ENCODE results near the gene ATP9B. TPM values are rescaled to one million over a fixed set of nuclear protein-coding genes. Genes with fewer than 3 reads are reported as not detected.

Gene ATP9B
- polyA plus RNA-seq, 3 donors: 7.2 to 20.3 (median 14.0) TPM

DNA sequence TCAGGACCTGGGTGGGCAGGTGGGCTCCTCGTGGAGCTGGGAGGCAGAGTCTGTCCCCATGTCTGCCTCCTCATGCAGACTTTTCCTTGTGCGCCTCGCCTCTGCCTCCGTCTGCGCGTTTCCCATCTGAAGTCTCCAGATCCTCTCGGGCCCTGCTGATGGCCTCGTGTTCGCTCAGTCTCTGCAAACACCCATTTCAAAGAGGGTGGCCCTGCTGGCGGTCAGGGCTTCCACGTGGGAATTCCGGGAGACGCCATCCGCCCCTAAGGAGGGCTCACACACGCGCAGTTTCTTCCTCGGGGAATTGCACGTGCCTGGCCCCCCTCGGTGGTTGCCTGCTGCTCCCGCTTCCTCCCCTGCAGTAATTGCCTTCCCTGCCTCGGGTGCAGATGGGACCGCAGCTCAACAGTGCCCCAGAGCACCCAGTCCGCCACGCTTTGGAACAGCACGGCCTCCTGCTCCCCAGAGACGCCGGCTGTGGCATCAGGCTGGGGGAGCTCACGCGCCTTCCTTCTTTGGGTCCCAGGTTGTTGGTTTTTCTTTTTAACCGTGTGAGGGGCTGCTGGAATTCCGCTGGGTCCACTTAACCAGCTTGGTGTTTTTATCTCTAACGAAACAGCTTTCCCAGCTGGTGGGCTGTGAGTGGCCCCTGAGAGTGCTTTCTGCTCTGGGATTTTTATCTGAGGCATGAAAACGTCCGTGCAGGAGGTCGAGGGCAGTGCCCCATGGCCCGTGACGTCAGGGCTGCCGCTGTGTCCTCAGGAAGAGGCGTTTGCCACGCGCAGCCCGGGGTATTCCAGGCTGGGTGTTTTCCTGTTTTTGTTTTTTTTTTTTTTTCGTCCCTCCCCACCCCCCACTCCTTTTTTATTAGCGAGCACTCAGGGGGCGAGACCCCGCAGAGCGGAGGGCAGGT lies 342.7 kb downstream of the ATP9B start:
- whole genome bisulfite sequencing (ENCODE audit: insufficient coverage): 93% methylated on average over 32 of the region's 47 CpGs
- H3K36me3 ChIP-seq (replicated peaks in 1 of 2; ENCODE audit: control insufficient read depth in 1 of 2, insufficient read depth in 2 of 2, low read length in 2 of 2): peaks cover 34 to 48% of the 10 kb centered on the region in 2 donors
- peaks cover 0 to 5% of the 10 kb centered on the region in 2 donors for H3K9me3 ChIP-seq (replicated peaks in 1 of 2; ENCODE audit: control insufficient read depth in 1 of 2, insufficient read depth in 1 of 2, low read length in 2 of 2)
- no peak overlapping the region for H3K4me2 ChIP-seq (replicated peaks; ENCODE audit: extremely low read depth, low read length, poor library complexity, severe bottlenecking)
- Mint-ChIP-seq H3K4me1 (peaks cover 3% of the 10 kb centered on the region), H3K27ac (no peak overlapping the region), H3K36me3 (peaks cover 44 to 48% of the 10 kb centered on the region in 2 donors), H3K27me3 (ENCODE audit: low read depth in 3 of 3) (no peaks in the 10 kb centered on the region), H3K9me3 (peaks cover 0 to 9% (median 5%) of the 10 kb centered on the region in 7 donors), H3K4me3 (no peak overlapping the region)
- no peak overlapping the region for H2AFZ ChIP-seq (ENCODE audit: insufficient read depth, low read depth, low read length, poor library complexity, severe bottlenecking)
- no peak overlapping the region for H3K4me3 ChIP-seq (replicated peaks in 1 of 3; ENCODE audit: low read depth in 2 of 3, low read length in 3 of 3)
- peaks cover under 1 to 2% of the 10 kb centered on the region in 2 donors for H3K4me1 ChIP-seq (ENCODE audit: control insufficient read depth in 1 of 2, insufficient read depth in 2 of 2, low read length in 2 of 2)
- TF ChIP-seq, protein P1, sequence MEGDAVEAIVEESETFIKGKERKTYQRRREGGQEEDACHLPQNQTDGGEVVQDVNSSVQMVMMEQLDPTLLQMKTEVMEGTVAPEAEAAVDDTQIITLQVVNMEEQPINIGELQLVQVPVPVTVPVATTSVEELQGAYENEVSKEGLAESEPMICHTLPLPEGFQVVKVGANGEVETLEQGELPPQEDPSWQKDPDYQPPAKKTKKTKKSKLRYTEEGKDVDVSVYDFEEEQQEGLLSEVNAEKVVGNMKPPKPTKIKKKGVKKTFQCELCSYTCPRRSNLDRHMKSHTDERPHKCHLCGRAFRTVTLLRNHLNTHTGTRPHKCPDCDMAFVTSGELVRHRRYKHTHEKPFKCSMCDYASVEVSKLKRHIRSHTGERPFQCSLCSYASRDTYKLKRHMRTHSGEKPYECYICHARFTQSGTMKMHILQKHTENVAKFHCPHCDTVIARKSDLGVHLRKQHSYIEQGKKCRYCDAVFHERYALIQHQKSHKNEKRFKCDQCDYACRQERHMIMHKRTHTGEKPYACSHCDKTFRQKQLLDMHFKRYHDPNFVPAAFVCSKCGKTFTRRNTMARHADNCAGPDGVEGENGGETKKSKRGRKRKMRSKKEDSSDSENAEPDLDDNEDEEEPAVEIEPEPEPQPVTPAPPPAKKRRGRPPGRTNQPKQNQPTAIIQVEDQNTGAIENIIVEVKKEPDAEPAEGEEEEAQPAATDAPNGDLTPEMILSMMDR (IDR thresholded peaks at IDR 0.05): no peak
- H3K27ac ChIP-seq (ENCODE audit: low read depth in 1 of 2, low read length in 2 of 2): no peak overlapping the region
- H4K20me1 ChIP-seq (ENCODE audit: insufficient read depth, low read length): peaks cover 69% of the 10 kb centered on the region
- intact Hi-C loops (cut with micrococcal nuclease): loop anchor here in 1 of 2 donors (10.0 kb wide), 1 partner anchor 347 kb away; the partner anchor contains the start of gene ATP9B
- H3K79me2 ChIP-seq (ENCODE audit: insufficient read depth, low read length): peaks cover 17% of the 10 kb centered on the region
- no peaks in the 10 kb centered on the region for H3K27me3 ChIP-seq (ENCODE audit: control insufficient read depth in 2 of 2, insufficient read depth in 2 of 2, low read length in 2 of 2)
- no peak overlapping the region for H3K9ac ChIP-seq (ENCODE audit: insufficient read depth, low read length, poor library complexity, severe bottlenecking)
- DNase-seq: no peak

DNA sequence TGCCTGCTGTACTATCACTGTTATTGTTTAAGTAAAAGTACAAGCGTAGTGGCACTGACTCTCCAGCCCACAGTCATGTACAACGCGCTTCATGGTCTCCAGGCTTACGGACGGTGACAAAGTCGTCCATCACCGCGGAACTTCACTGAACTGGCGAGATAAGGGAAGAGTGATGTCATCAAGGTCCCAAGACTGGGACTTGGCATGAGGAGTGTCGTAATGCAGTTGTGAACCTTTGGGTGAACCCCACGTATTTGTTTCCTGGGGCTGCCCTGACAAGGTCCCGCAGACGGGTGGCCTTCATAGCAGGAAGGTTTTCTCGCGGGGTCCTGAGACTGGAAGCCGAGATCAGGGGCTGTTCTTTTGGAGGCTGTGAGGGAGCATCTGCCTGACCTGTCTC lies 343.8 kb downstream of the ATP9B start:
- intact Hi-C loops (cut with micrococcal nuclease): loop anchor here in 1 of 2 donors (10.0 kb wide), 1 partner anchor 348 kb away; the partner anchor contains the start of gene ATP9B
- no peak overlapping the region for H3K27ac ChIP-seq (ENCODE audit: low read depth in 1 of 2, low read length in 2 of 2)
- peaks cover 0 to 5% of the 10 kb centered on the region in 2 donors for H3K9me3 ChIP-seq (replicated peaks in 1 of 2; ENCODE audit: control insufficient read depth in 1 of 2, insufficient read depth in 1 of 2, low read length in 2 of 2)
- TF ChIP-seq, protein P1 (IDR thresholded peaks at IDR 0.05): no peak
- no peak overlapping the region for H3K4me3 ChIP-seq (replicated peaks in 1 of 3; ENCODE audit: low read depth in 2 of 3, low read length in 3 of 3)
- no peak for DNase-seq
- peaks cover 0 to 9% (median 4%) of the 10 kb centered on the region in 7 donors for H3K9me3 Mint-ChIP-seq
- peak overlapping the region in 2 of 7 donors; percentile 68 to 80 for H3K27ac Mint-ChIP-seq
- peaks cover 34 to 48% of the 10 kb centered on the region in 2 donors for H3K36me3 ChIP-seq (replicated peaks in 1 of 2; ENCODE audit: control insufficient read depth in 1 of 2, insufficient read depth in 2 of 2, low read length in 2 of 2)
- no peak overlapping the region for H3K4me2 ChIP-seq (replicated peaks; ENCODE audit: extremely low read depth, low read length, poor library complexity, severe bottlenecking)
- WGBS (ENCODE audit: insufficient coverage): 90% methylated on average over 12 of the region's 16 CpGs
- no peak overlapping the region for H3K4me3 Mint-ChIP-seq
- no peak overlapping the region for H3K9ac ChIP-seq (ENCODE audit: insufficient read depth, low read length, poor library complexity, severe bottlenecking)
- H3K4me1 Mint-ChIP-seq: peaks cover 3% of the 10 kb centered on the region
- H3K27me3 Mint-ChIP-seq (ENCODE audit: low read depth in 3 of 3): no peaks in the 10 kb centered on the region
- no peaks in the 10 kb centered on the region for H3K4me1 ChIP-seq (ENCODE audit: control insufficient read depth in 1 of 2, insufficient read depth in 2 of 2, low read length in 2 of 2)
- H2AFZ ChIP-seq (ENCODE audit: insufficient read depth, low read depth, low read length, poor library complexity, severe bottlenecking): no peak overlapping the region
- H3K36me3 Mint-ChIP-seq: peaks cover 41 to 44% of the 10 kb centered on the region in 2 donors
- H3K79me2 ChIP-seq (ENCODE audit: insufficient read depth, low read length): peaks cover 14% of the 10 kb centered on the region
- H3K27me3 ChIP-seq (ENCODE audit: control insufficient read depth in 2 of 2, insufficient read depth in 2 of 2, low read length in 2 of 2): no peaks in the 10 kb centered on the region
- peaks cover 70% of the 10 kb centered on the region for H4K20me1 ChIP-seq (ENCODE audit: insufficient read depth, low read length)

Measured in CD14-positive monocyte (primary cell).